Measurements from ENCODE around the gene IL17F.
"Not testable (repeated sequence)": the region's sequence is repeated elsewhere in the genome, so short reads cannot be mapped to it uniquely, and the experiment has no call there.

IL17F gene

DNA sequence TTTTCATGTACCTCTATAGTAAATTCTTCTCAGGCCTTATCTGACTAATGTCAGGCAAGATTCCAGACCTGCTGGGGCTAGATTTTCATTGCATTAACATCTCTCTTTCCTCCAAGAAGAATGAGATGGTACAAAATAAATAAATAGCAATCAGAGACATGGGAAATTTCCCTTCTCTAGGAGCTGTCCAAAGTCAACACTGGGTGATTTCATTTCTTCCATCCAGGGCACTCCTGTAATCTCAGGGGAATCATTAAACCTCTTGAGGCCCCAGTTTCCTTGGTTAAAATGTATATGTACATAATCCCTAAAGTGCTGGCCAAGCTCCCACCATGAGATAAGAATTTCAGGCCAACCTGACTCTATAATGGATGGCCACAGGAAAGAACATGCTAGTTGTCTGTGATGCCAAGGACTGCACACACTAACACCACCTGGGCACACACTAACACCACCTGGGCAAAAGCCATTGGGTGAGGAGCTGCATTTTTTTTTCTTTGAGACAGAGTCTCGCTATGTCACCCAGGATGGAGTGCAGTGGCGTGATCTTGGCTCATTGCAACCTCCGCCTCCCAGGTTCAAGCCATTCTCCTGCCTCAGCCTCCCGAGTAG lies 912 bp downstream of the IL17F start:
- no peak for DNase-seq

DNA sequence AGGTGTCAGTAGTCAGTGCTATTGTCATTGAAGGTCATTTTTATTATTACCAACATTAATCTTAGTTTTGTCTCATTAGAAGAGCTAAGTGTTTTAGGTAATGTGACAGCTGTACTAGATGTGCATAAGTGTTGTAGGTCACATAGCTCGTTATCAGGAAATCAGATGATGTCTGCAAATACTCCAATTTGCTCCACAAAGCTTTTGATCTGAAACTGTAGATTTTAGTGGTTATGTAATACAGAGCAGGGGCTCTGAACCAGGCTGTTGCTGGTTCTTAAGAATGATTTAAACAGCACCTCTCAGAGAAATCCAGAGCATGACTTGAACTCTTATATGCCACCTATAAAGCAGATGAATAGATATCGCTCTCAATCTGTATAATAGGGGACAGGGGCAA lies 2.5 kb downstream of the IL17F start:
- DNase-seq: no peak

DNA sequence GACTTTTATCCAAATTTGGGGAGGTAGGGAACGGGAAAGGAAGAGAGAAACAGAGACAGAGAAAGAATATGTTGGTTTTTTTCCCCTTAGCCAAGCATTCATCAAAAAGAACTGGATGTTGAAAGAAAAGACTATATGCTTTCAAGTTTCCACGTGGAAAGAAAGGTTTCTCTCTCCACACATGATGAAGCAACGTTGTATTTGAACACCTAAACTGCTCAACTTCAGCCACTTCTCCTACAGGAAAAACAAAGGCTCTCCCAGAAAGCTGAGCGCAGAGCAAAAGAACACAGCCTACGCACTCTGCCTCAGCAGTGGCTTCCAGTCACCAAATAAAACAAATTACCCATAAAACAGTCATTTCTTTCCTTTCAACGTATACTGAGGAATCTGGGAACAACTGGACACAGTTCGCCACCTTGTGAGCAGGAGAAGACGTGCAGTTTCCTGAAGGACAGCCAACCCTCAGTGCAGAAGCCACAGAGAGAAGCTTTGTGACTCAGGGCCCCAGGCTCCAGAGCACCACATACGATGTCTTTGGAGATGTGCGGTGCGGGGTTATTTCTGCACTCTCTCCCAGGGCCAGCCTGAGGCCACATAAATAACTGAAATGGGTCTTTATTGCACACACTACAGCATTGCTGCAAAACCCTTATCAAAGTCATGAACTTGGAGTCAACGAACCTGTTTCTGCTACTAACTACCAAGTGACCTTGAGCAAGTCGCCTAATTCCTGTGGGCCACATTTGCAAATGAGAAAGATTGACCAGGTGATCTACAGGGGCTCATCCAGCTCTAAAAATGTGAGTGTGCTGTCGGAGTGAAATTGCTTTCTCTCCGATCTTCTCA lies 10.1 kb downstream of the IL17F start:
- peak; percentile 65 for DNase-seq

DNA sequence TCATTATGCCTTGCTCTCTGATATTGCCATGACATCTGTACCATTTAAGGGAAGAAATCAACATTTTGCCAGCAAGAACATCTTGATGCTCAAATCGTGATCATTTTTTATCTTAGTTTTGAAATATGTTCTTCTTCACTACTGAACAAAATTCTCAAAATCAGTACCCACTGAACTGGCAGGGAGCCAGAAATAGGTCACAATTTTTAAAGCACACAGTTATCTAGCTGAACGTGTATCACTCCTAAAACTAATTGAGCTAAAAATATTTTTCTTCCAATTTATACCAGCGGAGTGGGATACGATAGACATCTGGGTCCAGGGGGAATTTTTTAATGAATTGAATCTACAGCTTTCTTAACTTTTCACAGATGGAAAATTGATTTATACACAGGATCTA lies 11.3 kb downstream of the IL17F start:
- DNase-seq: no peak

DNA sequence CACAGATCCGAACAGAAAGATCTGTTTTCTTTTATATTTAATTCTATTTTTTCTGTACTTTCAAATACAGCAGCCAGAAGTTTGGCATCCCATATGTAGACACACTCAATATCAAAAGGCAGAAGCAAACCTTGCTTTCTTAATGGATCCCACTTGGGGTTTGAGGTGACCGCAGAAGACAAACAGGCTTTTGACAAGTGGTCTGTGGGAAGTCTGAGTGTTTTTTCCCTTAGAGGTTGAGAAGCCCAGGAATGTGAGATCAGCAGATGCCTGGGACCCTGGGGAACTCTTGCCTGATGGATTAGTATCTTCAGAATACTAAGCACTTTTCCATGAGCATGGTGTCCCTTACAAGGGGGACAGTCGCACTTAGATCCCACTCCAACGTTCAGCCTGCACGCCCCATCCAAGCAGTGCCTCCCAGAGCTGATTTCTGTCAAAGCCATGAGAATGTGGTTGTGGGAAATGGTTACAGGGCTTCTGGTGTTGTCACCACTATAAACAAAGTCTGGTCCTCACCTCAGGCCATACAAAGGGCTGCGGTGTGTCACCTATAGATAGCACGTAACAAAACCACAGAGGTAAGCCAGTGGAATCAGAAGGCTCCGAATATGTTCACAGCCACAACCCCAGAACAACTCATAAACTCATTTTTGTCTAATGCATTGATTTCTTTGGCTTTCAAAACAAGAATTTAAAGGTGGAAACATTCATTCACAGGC lies 12.7 kb downstream of the IL17F start:
- DNase-seq: peak; percentile 27

DNA sequence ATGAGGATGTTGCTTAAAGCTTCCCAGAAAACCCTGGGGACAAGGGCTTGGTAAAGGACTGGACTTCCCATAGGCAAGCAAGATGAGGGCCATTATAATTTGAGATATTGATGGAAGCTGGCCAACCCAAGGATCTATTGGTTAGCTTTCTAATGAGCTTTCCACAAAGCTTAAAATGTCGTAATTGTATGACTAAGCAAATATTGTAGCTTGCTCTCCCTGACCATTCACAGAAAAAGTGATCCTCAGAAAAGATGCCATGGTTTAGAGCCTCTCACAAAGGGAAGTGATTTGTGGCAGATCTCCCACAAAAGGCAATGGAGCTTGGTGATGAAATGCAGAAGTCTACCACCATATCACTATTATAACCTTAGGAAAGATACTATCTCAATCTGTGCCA lies 13.6 kb downstream of the IL17F start:
- DNase-seq: no peak

DNA sequence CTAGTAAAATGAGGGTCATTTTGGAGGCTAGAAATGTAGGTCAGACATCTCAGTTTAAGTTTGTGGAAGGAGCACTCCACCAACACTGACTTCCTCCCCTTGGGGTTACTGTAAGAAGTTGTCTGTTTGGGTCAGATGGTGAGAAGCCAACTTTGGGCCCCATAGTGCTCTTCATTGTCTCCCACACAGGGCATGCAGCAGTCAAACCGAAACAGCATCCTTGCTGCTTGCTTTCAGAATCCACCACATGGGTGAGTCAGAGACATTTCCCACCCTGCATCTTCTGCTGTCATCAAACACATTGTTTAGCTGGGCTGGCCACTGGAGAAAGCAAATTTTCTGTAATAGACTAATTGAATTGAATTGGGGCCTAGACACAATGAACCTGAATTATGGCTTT lies 16.8 kb downstream of the IL17F start:
- no peak for DNase-seq

DNA sequence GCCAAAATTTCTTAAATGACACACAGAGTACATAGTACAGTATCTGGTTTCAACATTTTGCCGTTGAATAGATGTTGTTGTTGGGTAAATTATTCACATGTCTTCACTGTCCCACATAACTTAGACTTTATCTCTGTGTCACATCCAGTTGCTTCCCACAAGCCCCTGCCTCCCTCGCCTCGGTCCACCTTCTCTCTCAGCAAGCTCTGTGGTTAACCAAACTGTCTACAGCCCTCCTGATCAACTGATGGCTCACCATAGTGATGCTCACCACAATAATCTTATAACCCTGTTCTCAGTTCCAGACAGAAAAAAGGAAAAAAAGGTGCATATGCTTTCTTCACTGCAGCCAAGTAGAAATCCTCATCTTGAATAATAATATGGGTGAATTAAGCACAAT lies 23.0 kb downstream of the IL17F start:
- no peak for DNase-seq

DNA sequence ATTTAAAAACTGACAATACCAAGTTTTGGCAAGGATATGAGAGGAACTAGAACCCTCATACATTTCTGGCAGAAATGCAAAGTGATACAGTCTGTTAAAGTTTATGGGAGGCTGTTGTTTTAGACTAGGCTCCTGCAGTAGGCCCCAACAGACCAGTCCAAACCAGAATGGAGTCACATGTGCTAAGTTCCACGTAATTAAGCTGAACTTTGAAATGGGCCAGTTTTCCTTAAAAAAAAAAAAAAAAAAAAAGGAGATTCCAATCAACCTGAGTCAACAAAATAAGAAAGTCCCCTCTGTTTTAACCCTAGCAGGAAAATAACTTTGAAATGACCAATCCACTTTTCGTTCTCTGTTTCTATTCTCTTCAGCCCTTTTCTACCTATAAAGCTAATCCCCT lies 26.5 kb downstream of the IL17F start:
- DNase-seq: no peak

DNA sequence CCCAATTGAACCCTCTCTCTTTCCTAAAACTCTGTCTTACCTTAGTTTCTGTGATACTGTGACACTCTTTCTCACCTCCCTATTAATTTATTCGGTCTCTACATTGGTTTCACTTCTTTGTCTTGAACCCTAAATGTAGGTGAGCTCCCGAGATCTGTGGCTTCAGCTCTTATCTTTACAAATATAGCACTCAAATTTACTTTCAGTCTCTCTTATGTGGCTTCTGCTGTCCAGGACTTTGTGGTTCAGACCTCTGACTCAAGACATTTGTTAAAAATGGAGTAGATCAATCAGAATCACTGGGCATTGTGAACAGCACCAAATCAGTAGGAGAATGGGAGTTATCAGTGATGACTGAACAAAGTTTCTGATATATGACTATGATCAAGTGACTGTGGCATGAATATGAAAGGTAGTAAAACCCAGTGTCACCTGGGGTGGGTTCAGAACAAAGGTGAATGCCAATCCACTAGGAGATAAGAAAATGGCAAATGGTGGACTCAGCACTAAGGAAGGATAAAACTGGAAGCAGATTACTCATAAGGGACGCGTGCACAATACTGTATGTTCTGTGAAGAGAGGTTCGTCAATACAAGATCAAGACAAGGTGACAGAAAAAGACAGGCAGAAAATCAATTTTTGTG lies 27.2 kb downstream of the IL17F start:
- no peak for DNase-seq

DNA sequence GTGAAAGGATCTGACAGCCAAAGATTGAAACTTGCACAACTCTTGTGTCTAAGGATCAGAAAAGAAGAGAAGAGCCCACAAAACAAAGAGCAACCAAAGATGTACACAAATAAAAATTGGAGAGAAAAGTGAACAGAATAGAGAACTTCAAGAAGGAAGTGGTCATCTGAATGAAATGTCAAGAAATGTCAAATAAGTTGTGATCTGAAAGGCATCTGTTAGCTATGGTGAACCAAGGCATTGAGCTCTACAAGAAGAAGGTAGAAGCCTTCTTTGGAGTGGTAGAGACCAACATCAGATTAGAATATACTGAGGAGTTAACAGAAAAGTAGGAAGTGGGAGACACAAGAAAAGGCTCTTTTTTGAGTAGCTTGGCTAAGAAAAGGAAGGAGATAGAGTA lies 28.5 kb downstream of the IL17F start:
- DNase-seq: no peak

DNA sequence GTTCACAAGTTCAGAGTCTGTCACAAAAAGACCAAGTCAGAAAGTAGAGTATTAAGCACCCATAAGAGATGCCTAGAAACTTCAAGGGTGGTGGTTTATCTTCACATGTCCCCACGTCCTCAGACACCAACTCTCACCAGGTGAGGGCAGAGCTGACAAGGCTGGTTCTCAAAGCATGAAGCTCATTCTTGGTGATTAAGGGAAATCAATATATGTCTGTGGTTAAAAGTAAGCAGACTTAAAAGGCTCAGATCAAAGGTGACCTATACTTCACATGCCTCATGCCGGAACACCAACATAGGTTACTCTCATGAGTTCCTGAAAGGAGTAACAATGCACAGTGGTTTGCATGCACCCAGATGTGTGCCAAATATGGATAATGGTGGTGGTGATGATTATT lies 31.2 kb downstream of the IL17F start:
- no peak for DNase-seq

DNA sequence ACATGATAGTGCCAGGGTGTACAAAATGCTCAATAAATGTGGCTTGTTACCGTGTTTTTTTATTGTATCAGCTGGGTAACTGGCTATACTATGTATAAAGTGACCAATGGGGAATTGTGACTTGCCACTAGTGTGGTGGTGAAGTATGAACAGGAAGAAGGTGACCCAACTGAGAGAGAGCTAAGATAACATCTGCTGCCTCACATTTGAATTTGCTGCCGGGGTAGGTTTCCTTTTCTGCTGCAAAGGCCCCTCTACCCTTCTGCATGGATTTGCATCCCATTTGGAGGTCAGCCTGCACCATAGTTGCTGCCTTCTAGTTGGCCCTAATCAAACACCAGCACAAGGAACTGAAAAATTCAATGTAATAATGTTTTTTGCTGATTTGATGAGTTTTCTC lies 34.1 kb downstream of the IL17F start:
- DNase-seq: no peak

DNA sequence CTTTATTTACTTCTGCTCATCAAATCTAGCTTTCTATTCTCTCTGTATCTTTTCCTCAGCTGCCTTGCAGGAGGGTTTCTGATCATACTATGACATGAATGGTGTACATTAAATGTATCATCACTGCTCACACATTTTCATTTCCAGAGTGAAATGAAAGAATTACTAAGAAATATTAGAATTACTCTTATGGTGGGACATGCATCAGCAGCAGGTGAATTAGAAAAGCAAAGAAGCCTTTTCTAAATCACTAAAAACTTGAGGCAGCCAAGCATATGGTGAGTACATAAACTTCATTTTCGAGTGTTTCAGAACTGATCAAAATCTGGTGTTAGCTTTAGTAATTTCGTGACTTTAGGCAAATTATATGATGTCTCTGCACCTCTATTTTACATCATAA lies 34.5 kb downstream of the IL17F start:
- no peak for DNase-seq

DNA sequence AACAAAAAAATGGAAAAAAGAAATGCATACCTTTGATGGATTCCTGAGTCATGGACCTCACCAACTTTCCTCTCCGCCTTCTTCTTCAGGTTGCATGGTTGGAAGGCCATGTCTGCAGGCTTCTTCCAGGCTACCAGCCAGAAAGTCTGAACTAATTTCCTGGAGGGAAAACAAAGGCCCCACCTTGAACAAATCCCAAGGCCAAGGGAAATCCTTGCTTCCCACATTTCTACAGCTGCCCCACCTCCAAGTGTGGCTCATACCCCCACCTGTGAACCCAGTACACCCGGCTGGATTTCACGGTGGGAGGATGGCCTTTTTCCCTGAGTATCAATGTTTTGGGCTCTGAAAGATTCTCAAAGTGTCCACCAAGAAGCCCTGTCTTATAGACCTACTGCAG lies 35.7 kb downstream of the IL17F start:
- no peak for DNase-seq

DNA sequence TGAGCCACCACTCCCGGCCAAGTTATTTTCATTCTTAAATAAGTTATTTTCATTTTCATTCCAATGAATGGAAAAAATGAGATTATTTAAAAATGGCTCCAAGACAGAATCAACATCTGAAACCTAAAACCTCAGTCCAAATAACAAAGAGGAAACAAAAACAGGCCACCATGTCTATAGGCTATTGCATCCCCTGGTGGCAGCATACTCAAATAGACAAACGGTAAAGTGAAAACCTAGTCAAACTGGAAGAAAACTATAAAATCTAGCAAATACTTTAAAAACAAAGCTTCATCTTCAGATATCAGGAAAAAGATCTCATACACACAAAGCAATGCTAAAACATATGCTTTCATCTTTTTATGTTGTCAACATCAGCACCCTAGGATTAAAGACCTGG lies 37.2 kb downstream of the IL17F start:
- DNase-seq: no peak

DNA sequence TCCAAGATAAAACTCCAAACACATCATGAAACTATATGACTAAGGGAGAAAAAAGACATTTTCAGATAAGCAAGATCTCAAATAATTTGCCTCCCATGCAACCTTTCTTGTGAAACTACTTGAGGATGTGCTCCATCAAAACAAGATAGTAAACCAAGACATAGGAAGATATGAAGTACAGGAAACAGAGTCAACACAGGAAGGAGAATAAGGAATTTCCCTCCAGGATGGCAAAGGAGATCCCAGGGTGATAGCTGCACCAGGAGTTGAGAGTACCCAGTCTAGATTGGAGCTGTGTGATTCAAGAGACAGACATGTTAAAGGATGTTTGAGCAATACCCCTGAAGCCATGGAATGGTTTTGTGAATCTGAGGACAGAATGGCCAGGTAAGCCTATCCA lies 42.8 kb downstream of the IL17F start:
- DNase-seq: no peak

DNA sequence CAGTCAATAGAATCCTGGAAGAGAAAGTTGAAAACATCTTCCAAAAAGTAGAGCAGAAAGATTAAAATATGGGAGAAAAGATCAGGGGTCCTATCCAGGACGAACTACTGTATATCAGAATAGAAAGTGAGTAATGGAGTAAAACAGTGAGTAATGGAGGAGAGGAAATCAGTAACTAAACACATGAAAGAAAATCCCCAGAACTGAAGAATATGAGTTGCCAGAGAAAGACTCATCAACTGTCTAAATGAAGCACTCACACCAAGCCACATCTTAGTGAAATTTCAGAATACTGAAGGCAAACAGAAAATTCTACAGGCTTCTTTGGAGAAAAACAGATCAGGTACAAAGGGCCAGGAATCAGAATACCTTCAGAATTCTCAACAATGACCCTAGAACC lies 43.3 kb downstream of the IL17F start:
- DNase-seq: no peak

DNA sequence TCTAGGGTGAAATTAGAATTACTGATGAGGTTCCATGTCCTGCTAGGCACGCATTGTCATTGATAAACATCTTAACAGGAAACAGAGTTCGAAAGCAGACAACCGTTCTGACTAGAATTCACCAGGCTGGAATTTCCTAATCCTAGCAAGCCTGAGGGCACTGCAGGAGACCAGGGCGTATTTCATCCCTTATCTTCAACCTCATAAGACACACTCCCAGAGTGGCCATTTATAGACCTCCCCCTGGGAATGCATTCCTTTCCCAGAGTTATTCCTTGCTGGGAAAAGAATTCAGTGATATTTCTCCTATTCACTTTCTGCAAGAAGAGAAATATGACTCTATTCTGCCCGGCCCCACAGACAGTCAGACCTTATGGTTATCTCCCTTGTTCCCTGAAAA lies 44.2 kb downstream of the IL17F start:
- DNase-seq: not testable (repeated sequence)

DNA sequence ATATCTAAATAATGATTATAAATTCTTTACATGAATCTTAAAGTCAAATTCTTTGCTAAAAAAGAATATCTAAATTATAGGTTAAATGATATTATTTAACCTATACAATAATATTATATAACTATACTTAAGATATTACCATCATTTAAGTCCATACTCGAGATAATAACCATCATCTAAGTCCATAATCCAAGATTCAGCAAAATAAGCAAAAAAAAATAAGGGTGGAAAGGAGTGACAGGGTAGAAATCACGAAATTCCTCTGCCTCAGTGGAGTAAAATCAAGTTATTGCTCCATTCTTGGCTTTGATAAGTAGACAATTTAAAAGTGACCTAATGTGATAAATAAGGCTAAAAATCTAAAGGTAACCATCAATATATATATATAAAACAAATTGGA lies 48.4 kb downstream of the IL17F start:
- no peak for DNase-seq

DNA sequence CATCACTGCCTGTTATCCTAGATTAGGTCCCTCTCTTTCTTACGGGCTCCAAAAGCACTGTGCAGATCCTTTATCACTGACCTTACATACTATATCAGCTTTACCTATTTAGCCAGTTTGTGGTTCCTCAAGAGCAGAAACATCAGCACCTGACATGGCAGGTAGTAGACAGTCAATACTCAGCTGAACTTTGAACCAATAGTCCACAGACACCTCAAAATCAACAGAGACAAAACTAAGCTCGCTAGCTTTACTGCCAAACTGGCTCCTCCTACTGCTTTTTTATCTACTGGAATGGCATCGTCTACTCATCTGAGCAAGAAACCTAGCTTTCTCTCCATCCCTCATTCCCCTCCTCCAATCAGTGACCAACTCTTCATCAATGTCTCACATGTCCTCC lies 52.5 kb downstream of the IL17F start:
- DNase-seq: no peak

DNA sequence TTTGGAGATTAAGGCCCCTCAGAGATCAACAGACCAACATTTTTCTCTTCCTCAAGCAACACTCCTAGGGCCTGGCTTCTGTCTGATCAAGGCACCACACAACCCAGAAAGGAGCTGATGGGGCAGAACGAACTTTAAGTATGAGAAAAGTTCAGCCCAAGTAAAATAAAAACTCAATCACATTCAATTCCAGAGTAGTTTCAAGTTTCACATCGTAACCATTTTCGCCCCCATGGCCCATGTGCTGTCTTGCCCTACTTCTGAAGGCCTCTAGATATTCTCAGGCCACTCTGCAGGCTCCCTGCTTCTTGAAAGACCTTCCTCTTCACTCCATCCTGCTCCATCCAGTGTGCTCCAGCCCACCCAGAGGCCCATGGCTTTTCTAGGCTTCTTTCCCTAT lies 53.9 kb downstream of the IL17F start:
- no peak for DNase-seq

DNA sequence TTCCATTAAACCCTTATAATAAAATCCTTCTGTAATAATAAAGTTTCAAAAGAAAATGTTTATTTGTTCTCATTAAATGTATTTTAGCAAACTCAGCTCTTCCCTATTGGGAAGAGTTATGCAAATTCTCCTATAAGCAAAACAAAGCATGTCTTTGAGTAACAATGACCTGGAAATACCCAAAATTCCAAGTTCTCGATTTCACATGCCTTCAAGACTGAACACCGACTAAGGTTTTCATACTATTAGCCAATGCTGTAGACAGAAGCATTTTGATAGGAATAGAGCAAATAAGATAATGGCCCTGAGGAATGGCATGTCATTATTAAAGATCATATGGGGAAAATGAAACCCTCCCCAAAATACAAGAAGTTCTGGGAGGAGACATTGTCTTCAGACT lies 54.3 kb downstream of the IL17F start:
- no peak for DNase-seq

DNA sequence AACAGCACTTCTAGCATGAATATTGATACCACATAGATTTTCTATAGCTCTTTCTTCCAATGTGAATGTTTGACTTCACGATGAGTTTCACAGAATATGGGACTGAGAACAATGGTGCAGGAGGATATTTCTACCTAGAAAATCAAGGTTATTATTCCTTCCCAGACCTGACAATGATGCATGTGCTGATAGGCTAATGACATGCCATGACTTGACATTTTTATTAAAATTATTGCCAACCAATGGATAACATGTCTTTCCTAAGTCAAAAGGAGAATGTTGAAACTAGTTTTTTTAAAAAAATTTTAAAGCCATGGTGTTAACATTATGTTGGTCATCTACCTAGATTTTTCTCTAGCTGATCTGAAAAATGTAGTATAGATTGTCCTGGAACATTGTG lies 57.2 kb downstream of the IL17F start:
- no peak for DNase-seq

Data from femur (tissue), 1 donor.